Upper lobe of left lung (tissue), 4 donors: Measurements from ENCODE around the gene HELZ2.

Experiments used
- CTCF ChIP-seq, 6 experiments: fragments of 450-650 bp in 4 of 6; fragments of 200-600 bp in 2 of 6; sonication (generic) in 2 of 6; IDR thresholded peaks; one replicate each; pipeline ENCODE4 v1.5.1; 2016 to 2019; ENCODE audit warnings: antibody characterized with exemption in 6 of 6
- EP300 ChIP-seq, 4 donors: sonication (generic); formaldehyde crosslinking; IDR thresholded peaks; one replicate each; pipeline ENCODE4 v1.5.1; 2017; ENCODE audit warnings: antibody characterized with exemption in 4 of 4, control low read depth in 2 of 4
- POLR2A ChIP-seq, 4 donors: fragments of 450-650 bp; IDR thresholded peaks; one replicate each; pipeline ENCODE4 v1.5.1; 2016 to 2017; ENCODE audit warnings: antibody characterized with exemption in 4 of 4, mild to moderate bottlenecking in 2 of 4
- POLR2AphosphoS5 ChIP-seq, 2 donors: sonication (generic); formaldehyde crosslinking; IDR thresholded peaks; one replicate each; pipeline ENCODE4 v1.5.1; 2017; ENCODE audit warnings: antibody characterized with exemption in 2 of 2

- TF ChIP-seq CTCF (IDR thresholded peaks at IDR 0.05): no peak
- TF ChIP-seq POLR2A (IDR thresholded peaks at IDR 0.05): no peak
- TF ChIP-seq POLR2AphosphoS5 (IDR thresholded peaks at IDR 0.05): no peak
- no peak for TF ChIP-seq EP300 (IDR thresholded peaks at IDR 0.05)
Observed at GRCh38 chr20:63536997-63537524, 37.0 kb downstream of the HELZ2 start, which contains the start of gene PTK6.
